Endothelial cell of umbilical vein (primary cell): ENCODE measurements around the gene NAA30. TPM values are rescaled to one million over a fixed set of nuclear protein-coding genes. Genes with fewer than 3 reads are reported as not detected.
A peak's percentile ranks its signal among the peaks of the same experiment; 100 is the strongest.

Experiments
- BruUV-seq: library from RNA; stranded (reverse); fragments of 400-500 nt; replicated peaks from 2 replicates; lab custom pipeline; 2021; lab: Mats Ljungman, UMichigan
- CTCF ChIA-PET: fragments of 300-600, 350-600 bp; sonication (Branson Sonifier 250); formaldehyde crosslinking; loops from one replicate; lab custom pipeline; 2021; ENCODE audit warnings: antibody characterized with exemption, inconsistent platforms; lab: Charles Lee
- POLR2A ChIA-PET: fragments of 300-600, 350-600 bp; sonication (Branson Sonifier 250); formaldehyde crosslinking; loops from one replicate; lab custom pipeline; 2021; ENCODE audit warnings: antibody characterized with exemption, inconsistent platforms; lab: Charles Lee
- DNase-seq: peaks from one replicate; pipeline ENCODE4 v3.0.0-alpha.2; 2011; ENCODE audit warnings: low read depth, low spot score
- FAIRE-seq: peaks from 2 replicates; lab custom pipeline; 2011; peaks lifted over from hg19 to GRCh38; lab: Jason Lieb, UNC
- H2AFZ ChIP-seq: 2 replicates; pipeline ENCODE4 v1.6.0; 2012; ENCODE audit warnings: low read depth, low read length, control low read depth, inconsistent platforms
- H3K27ac ChIP-seq: 2 replicates; pipeline ENCODE4 v1.5.1; 2011; ENCODE audit warnings: low read depth, mild to moderate bottlenecking, control low read depth, low read length, moderate library complexity; ENCODE audit not compliant: insufficient read depth
- H3K27me3 ChIP-seq, 2 experiments: 2 replicates each; pipeline versions ENCODE4 v1.6.0 to v1.6.1; 2011; ENCODE audit warnings: low read length in 2 of 2, mixed read lengths in 1 of 2; ENCODE audit not compliant: control insufficient read depth in 2 of 2, insufficient read depth in 2 of 2
- H3K36me3 ChIP-seq, 2 experiments: 2 replicates in 1 of 2; 3 replicates in 1 of 2; pipeline ENCODE4 v1.5.1; 2011; ENCODE audit warnings: low read length in 2 of 2, mild to moderate bottlenecking in 1 of 2, moderate library complexity in 1 of 2; ENCODE audit not compliant: control insufficient read depth in 2 of 2, insufficient read depth in 2 of 2; ENCODE audit errors: extremely low read depth in 1 of 2
- H3K4me1 ChIP-seq: 3 replicates; pipeline ENCODE4 v1.5.1; 2011; ENCODE audit warnings: mild to moderate bottlenecking, low read length; ENCODE audit not compliant: control insufficient read depth, insufficient read depth; ENCODE audit errors: extremely low read depth
- H3K4me2 ChIP-seq: 2 replicates; pipeline ENCODE4 v1.6.1; 2011; ENCODE audit warnings: low read length, control low read depth, mixed read lengths; ENCODE audit not compliant: insufficient read depth
- H3K4me3 ChIP-seq, 3 experiments: fragments of 200-600 bp in 1 of 3; sonication (generic), shearing (Covaris generic) in 1 of 3; replicated peaks in 1 of 3; 2 replicates each; pipeline ENCODE4 v1.5.1; 2011 to 2016; ENCODE audit warnings: control low read depth in 3 of 3, low read length in 3 of 3, mild to moderate bottlenecking in 2 of 3, inconsistent platforms in 1 of 3, low read depth in 1 of 3, moderate library complexity in 1 of 3; ENCODE audit not compliant: insufficient read depth in 1 of 3
- H3K79me2 ChIP-seq: 2 replicates; pipeline ENCODE4 v1.6.0; 2012; ENCODE audit warnings: low read length, inconsistent platforms; ENCODE audit not compliant: control insufficient read depth, insufficient read depth
- H3K9ac ChIP-seq: replicated peaks from 2 replicates; pipeline ENCODE3; 2011; ENCODE audit warnings: low read length, control low read depth; ENCODE audit not compliant: insufficient read depth; ENCODE audit errors: extremely low read depth
- H3K9me1 ChIP-seq: replicated peaks from 3 replicates; pipeline ENCODE4 v1.6.0; 2011; ENCODE audit warnings: mild to moderate bottlenecking, low read length; ENCODE audit not compliant: control insufficient read depth, insufficient read depth; ENCODE audit errors: extremely low read depth
- H3K9me3 ChIP-seq: replicated peaks from 2 replicates; pipeline ENCODE4 v1.5.1; 2012; ENCODE audit warnings: low read length, inconsistent platforms; ENCODE audit not compliant: control insufficient read depth, insufficient read depth
- H4K20me1 ChIP-seq: replicated peaks from 2 replicates; pipeline ENCODE3; 2011; ENCODE audit warnings: mild to moderate bottlenecking, low read length; ENCODE audit not compliant: control insufficient read depth, insufficient read depth; ENCODE audit errors: extremely low read depth
- EZH2 ChIP-seq: IDR thresholded peaks from 2 replicates; pipeline ENCODE4 v1.6.1; 2012; ENCODE audit warnings: borderline replicate concordance, low read depth, mild to moderate bottlenecking, moderate library complexity, low read length, inconsistent platforms; ENCODE audit not compliant: severe bottlenecking
- FOS ChIP-seq: IDR thresholded peaks from 2 replicates; pipeline ENCODE4 v1.6.1; 2011; ENCODE audit warnings: mild to moderate bottlenecking, low read length, moderate library complexity, borderline replicate concordance; ENCODE audit not compliant: insufficient read depth
- GATA2 ChIP-seq: IDR thresholded peaks from 2 replicates; pipeline ENCODE4 v1.7.0; 2011; ENCODE audit warnings: low read depth, mild to moderate bottlenecking, moderate library complexity, mixed read lengths, low read length; ENCODE audit not compliant: insufficient read length, insufficient read depth
- JUN ChIP-seq: IDR thresholded peaks from 2 replicates; pipeline ENCODE4 v1.6.1; 2011; ENCODE audit warnings: borderline replicate concordance, low read depth; ENCODE audit not compliant: insufficient read length, insufficient read depth
- MAX ChIP-seq: IDR thresholded peaks from 2 replicates; pipeline ENCODE4 v1.6.1; 2011; ENCODE audit not compliant: insufficient read depth, insufficient read length
- MYC ChIP-seq: IDR thresholded peaks from one replicate; pipeline ENCODE4 v1.6.1; 2011; ENCODE audit warnings: mild to moderate bottlenecking, low read depth, low read length
- POLR2A ChIP-seq: IDR thresholded peaks from 2 replicates; pipeline ENCODE4 v1.6.1; 2012; ENCODE audit warnings: low read depth, mild to moderate bottlenecking, control low read depth, low read length
- dilution Hi-C: fragments of 300-500 bp; cut with MboI; formaldehyde crosslinking; loops from one replicate; pipeline ENCODE4 v1.15.0; 2019; ENCODE audit warnings: low sequenced_read_pairs; ENCODE audit not compliant: extremely low pct_ligation_motif_present
- intact Hi-C: fragments of 100-400 bp; cut with micrococcal nuclease; formaldehyde crosslinking; loops from one replicate; pipeline ENCODE4 v1.10.0; 2022
- polyA plus RNA-seq, 4 experiments: library from polyadenylated mRNA; depleted of rRNA in 3 of 4; stranded (reverse) in 3 of 4; unstranded in 1 of 4; fragments of >200 nt; gene quantifications; 2 replicates each; pipeline versions ENCODE4 v1.2.1 to v1.2.3, GENCODE V29; 2011 to 2012; ENCODE audit warnings: missing spikeins in 1 of 4
- total RNA-seq: library from RNA; stranded (reverse); gene quantifications from 2 replicates; pipeline ENCODE4 v1.2.3, GENCODE V29; 2021
- TF ChIP-seq, protein P1 (sequence below), 2 donors: IDR thresholded peaks; 1 replicate in 1 of 2; 2 replicates in 1 of 2; pipeline ENCODE4 v1.5.1; 2011; ENCODE audit warnings: low read length in 2 of 2, mild to moderate bottlenecking in 2 of 2, moderate library complexity in 2 of 2, control low read depth in 1 of 2, inconsistent platforms in 1 of 2, low read depth in 1 of 2; ENCODE audit not compliant: insufficient read depth in 1 of 2; ENCODE audit errors: extremely low read depth in 1 of 2

The NAA30 gene
- total and polyA plus RNA-seq, 2 donors (not counting 3 experiments of a cell fraction or from before 2014, with no cell fraction given): 5.4 to 21.8 TPM

GRCh38 chr14:57401501-57401900 is 11.1 kb downstream of the NAA30 start:
- no peak overlapping the region for H3K4me2 ChIP-seq
- no peak overlapping the region for H3K4me3 ChIP-seq
- DNase-seq (no peak), FAIRE-seq (no peak)
- peaks cover 26% of the 10 kb centered on the region for H3K79me2 ChIP-seq
- H2AFZ ChIP-seq: no peak overlapping the region
- ChIA-PET CTCF (interaction anchor here (1.2 kb wide), 1 partner anchor 12 kb away, joined by 3 read pairs; no protein-coding TSS in a partner anchor), POLR2A (no interaction called here)
- dilution Hi-C loops: no loop called here
- no peaks in the 10 kb centered on the region for H3K27me3 ChIP-seq
- no TSS peak for BruUV-seq
- no peak for TF ChIP-seq MYC
- H3K4me1 ChIP-seq: no peaks in the 10 kb centered on the region
- H3K27ac ChIP-seq: no peak overlapping the region
- H3K9ac ChIP-seq: no peak overlapping the region
- no peaks in the 10 kb centered on the region for H3K9me1 ChIP-seq
- H3K36me3 ChIP-seq: peaks cover 6 to 8% of the 10 kb centered on the region in 2 experiments
- no peaks in the 10 kb centered on the region for H3K9me3 ChIP-seq
- intact Hi-C loops: loop anchor here (1.0 kb wide), 1 partner anchor 9 kb away; no protein-coding TSS in a partner anchor
- H4K20me1 ChIP-seq: peaks cover 5% of the 10 kb centered on the region

GRCh38 chr14:57402173-57402852 is 11.9 kb downstream of the NAA30 start:
- H3K9me1 ChIP-seq: no peaks in the 10 kb centered on the region
- no peak for TF ChIP-seq POLR2A
- TF ChIP-seq, protein P1, sequence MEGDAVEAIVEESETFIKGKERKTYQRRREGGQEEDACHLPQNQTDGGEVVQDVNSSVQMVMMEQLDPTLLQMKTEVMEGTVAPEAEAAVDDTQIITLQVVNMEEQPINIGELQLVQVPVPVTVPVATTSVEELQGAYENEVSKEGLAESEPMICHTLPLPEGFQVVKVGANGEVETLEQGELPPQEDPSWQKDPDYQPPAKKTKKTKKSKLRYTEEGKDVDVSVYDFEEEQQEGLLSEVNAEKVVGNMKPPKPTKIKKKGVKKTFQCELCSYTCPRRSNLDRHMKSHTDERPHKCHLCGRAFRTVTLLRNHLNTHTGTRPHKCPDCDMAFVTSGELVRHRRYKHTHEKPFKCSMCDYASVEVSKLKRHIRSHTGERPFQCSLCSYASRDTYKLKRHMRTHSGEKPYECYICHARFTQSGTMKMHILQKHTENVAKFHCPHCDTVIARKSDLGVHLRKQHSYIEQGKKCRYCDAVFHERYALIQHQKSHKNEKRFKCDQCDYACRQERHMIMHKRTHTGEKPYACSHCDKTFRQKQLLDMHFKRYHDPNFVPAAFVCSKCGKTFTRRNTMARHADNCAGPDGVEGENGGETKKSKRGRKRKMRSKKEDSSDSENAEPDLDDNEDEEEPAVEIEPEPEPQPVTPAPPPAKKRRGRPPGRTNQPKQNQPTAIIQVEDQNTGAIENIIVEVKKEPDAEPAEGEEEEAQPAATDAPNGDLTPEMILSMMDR (IDR thresholded peaks at IDR 0.05; ENCODE audit: extremely low read depth in 1 of 2, insufficient read depth in 1 of 2, low read depth in 1 of 2, low read length in 2 of 2): no peak
- no peak for TF ChIP-seq MAX
- TF ChIP-seq GATA2: no peak
- TF ChIP-seq JUN: no peak
- TF ChIP-seq FOS: no peak
- no peak for TF ChIP-seq EZH2
- FAIRE-seq (no peak), DNase-seq (no peak)
- H3K4me3 ChIP-seq: no peak overlapping the region
- H3K36me3 ChIP-seq: peaks cover 7 to 10% of the 10 kb centered on the region in 2 experiments
- peak overlapping the region; percentile 2 for H3K4me2 ChIP-seq
- H3K9me3 ChIP-seq: no peaks in the 10 kb centered on the region
- intact Hi-C loops (no loop called here), dilution Hi-C loops (no loop called here)
- H3K27me3 ChIP-seq: no peaks in the 10 kb centered on the region
- H3K27ac ChIP-seq: no peak overlapping the region
- POLR2A ChIA-PET: interaction anchor here (0.7 kb wide), 1 partner anchor 20 kb away, joined by 6 read pairs; no protein-coding TSS in a partner anchor
- no peaks in the 10 kb centered on the region for H3K4me1 ChIP-seq
- H4K20me1 ChIP-seq: peaks cover 5% of the 10 kb centered on the region
- BruUV-seq: no TSS peak
- H3K9ac ChIP-seq: no peak overlapping the region
- CTCF ChIA-PET: no interaction called here
- no peak overlapping the region for H2AFZ ChIP-seq
- peaks cover 30% of the 10 kb centered on the region for H3K79me2 ChIP-seq
